Stimulated activated CD8-positive, alpha-beta memory T cell treated with anti-CD3 and anti-CD28 coated beads, Interleukin-15, amount 100 ng/mL, for 4 hours (primary cell): ENCODE results near the gene PDE4C.

Experiments used
- DNase-seq, 2 donors: peaks; one replicate each; pipeline ENCODE4 v3.0.0-alpha.2; 2020; ENCODE audit warnings: low read depth in 2 of 2

The PDE4C gene

GRCh38 chr19:18198374-18198773, 27.9 kb downstream of the PDE4C start:
- DNase-seq = no peak

GRCh38 chr19:18197941-18198340, 28.3 kb downstream of the PDE4C start:
- DNase-seq = no peak

GRCh38 chr19:18197306-18197705, 28.9 kb downstream of the PDE4C start:
- DNase-seq = no peak

- DNase-seq = no peak
Observed at GRCh38 chr19:18196511-18196845, 29.8 kb downstream of the PDE4C start.

- DNase-seq = no peak
Observed at GRCh38 chr19:18194554-18195238, 31.5 kb downstream of the PDE4C start.

- no peak for DNase-seq
Observed at GRCh38 chr19:18194181-18194530, 32.1 kb downstream of the PDE4C start.

GRCh38 chr19:18193388-18194180, 32.7 kb downstream of the PDE4C start:
- DNase-seq = no peak

GRCh38 chr19:18192673-18193387, 33.4 kb downstream of the PDE4C start, which contains the start of gene MPV17L2:
MPV17L2 (plus strand) TSS chr19:18193218; CDS start chr19:18193282, 64 bp downstream.
- DNase-seq = peak; percentile 96 to 98

- no peak for DNase-seq
Observed at GRCh38 chr19:18191640-18192062, 34.6 kb downstream of the PDE4C start.

GRCh38 chr19:18190278-18190677, 36.0 kb downstream of the PDE4C start:
- DNase-seq = no peak

- no peak for DNase-seq
Observed at GRCh38 chr19:18185538-18185937, 40.7 kb downstream of the PDE4C start.

GRCh38 chr19:18183529-18183928, 42.7 kb downstream of the PDE4C start:
- no peak for DNase-seq

GRCh38 chr19:18179957-18180356, 46.3 kb downstream of the PDE4C start:
- no peak for DNase-seq

- DNase-seq = no peak
Observed at GRCh38 chr19:18176367-18177310, 49.6 kb downstream of the PDE4C start.

- no peak for DNase-seq
Observed at GRCh38 chr19:18174983-18175382, 51.3 kb downstream of the PDE4C start.
